Coronary artery (tissue), 2 donors: ENCODE measurements around the gene PTTG1.

Experiments
- DNase-seq: peaks from one replicate; pipeline ENCODE4 v3.0.0-alpha.2; 2017; ENCODE audit warnings: low spot score
- H3K27ac ChIP-seq, 2 donors: fragments of 200-600 bp; sonication (generic); one replicate each; pipeline ENCODE4 v1.5.1; 2016 to 2019
- H3K4me3 ChIP-seq: fragments of 200-600 bp; sonication (generic); 2 replicates; pipeline ENCODE4 v1.5.1; 2016; ENCODE audit warnings: mild to moderate bottlenecking, moderate library complexity
- TF ChIP-seq, protein P1 (sequence below): fragments of 200-600 bp; sonication (generic); IDR thresholded peaks from one replicate; pipeline ENCODE4 v1.5.1; 2019; ENCODE audit warnings: antibody characterized with exemption

Gene PTTG1

DNA sequence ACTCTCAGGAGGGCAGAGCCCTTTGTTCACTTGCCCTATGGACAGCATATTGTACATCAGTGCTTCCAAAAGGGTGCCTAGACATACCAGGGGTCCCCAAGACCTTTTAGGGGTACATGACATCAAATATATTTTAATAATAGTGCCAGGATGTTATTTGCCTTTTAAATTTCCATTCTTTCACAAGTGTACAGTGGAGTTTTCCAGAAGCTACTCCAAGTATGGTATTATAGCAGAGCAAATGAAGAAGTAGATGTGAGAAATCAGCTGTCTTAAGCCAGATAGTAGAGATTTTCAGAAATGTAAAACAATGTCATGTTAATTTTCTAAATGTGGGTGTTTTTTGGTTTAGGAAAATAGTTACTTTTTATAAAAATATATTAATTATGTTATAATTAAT is 15.6 kb downstream of the PTTG1 start:
- DNase-seq: no peak
- TF ChIP-seq, protein P1, sequence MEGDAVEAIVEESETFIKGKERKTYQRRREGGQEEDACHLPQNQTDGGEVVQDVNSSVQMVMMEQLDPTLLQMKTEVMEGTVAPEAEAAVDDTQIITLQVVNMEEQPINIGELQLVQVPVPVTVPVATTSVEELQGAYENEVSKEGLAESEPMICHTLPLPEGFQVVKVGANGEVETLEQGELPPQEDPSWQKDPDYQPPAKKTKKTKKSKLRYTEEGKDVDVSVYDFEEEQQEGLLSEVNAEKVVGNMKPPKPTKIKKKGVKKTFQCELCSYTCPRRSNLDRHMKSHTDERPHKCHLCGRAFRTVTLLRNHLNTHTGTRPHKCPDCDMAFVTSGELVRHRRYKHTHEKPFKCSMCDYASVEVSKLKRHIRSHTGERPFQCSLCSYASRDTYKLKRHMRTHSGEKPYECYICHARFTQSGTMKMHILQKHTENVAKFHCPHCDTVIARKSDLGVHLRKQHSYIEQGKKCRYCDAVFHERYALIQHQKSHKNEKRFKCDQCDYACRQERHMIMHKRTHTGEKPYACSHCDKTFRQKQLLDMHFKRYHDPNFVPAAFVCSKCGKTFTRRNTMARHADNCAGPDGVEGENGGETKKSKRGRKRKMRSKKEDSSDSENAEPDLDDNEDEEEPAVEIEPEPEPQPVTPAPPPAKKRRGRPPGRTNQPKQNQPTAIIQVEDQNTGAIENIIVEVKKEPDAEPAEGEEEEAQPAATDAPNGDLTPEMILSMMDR: no peak
- Histone ChIP-seq H3K4me3 (no peak overlapping the region), H3K27ac (no peak overlapping the region)

DNA sequence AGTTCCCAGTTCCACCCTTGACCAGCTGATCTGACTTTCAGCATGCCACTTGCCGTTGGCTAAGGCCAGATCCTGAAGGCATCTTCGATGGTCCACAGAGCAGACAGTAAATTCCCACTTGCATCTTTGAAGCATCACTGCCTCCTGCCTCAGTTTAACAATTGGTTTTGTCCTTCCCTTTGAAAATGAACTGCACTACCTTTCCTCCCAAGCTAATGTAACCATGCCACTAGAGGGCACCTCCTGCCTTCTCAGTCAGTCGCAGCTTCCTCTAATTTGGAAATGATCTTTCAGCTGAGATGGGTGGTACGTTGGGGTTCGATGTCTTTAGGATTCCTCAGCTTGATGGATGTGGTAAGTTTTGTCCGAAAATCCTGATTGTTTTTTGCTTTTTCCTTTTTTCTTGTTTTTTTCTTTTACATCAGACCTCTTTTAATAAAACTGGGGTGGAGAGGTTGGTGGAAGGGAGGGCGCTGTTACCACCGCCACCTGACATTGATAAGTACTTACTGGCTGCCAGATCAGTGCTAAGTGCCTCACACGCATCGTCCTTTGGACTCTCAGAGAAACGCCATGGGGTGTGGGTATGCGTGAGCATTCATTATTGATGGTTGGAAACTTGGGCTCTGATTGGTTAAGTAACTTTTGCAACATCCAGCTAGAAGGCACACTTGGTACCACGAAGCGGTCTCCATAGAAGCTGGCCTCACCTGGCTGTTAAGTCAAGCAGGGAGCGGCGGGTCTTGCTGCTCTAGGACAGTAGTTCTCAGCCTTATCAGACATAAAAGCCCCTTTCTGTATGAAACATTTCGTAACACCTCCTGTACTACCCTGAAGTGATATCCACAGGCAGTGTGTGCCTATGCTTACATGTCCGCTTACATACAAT is 16.9 kb downstream of the PTTG1 start:
- H3K27ac ChIP-seq: no peak overlapping the region
- no peak for DNase-seq
- peak overlapping the region; percentile 67 for H3K4me3 ChIP-seq
- TF ChIP-seq, protein P1: peak; percentile 17

DNA sequence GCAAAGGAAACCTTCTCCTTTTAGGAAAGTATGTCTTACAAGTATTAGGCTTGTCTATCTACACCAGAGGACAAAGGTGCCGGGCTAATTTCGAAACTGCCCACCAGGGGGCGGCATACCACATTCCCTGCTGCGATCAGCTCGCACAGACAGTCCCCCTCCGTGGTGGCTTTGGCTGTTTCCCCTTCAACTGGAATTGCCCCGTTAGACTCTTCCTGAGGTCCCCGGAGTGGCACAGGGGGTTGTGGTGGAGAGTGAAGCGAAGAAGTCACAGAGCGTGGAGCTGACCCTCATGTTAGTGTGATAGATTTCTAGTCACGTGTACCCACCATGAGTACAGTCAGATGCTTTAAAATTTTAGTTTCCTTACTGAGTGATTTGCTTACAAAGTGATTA is 17.5 kb downstream of the PTTG1 start:
- TF ChIP-seq, protein P1: peak; percentile 90
- peak; percentile 84 for DNase-seq
- H3K27ac ChIP-seq: no peak overlapping the region
- H3K4me3 ChIP-seq: peak overlapping the region; percentile 67

DNA sequence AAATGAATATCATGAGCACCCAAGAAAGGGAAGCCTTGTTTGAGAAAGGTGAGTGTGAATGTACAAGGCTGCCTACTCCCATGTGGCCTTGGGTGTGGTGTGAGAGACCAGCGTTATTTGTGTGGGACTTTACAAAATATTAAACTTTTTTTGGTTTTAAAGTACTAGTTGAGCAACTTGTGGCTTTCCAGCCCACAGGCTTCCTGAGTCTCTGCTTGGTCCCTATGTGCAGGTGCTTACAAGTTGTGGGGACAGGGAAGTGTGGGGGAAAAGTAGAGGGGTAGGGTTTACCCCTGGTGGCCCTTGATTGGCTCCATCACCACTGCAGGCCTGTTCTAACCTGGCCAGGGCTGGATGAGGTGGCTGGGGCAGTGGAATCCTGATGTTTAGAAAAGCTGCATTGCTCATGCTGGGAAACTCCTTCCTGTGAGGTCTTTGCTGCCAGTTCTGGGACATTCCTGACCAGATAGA is 19.7 kb downstream of the PTTG1 start:
- Histone ChIP-seq H3K4me3 (no peak overlapping the region), H3K27ac (no peak overlapping the region)

DNA sequence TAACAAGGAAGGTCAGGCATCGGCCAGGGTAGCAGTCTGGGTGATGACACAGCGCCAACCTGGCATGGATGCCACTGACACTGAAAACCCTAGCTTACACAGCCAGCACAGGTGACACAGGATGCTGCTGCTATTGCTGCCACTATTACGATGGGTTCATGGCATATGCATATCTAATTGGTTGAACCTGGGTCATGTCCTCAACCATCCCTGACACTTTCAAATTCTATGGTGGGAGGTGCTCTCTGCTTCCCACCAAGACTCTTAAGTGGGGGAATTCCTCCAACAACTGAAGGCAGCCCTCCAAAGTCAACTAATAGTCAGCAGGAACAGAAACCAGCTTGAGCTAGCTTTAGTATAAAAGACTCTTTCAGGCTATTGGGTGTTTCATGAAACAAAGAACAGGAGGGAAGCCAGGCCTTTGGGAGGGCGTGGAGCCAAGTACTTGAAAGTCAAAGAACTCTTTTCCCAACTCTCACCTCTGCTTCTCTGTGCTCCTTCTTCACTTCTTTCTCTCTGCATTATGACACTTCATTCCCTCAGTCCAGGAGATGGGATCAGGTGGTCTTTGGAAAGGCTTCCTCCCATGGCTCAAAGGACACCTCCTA is 21.3 kb downstream of the PTTG1 start:
- TF ChIP-seq, protein P1: no peak
- no peak for DNase-seq

More for the DNA sequence above, 19.7 kb downstream of the PTTG1 start:
- TF ChIP-seq, protein P1: no peak
- DNase-seq: no peak

DNA sequence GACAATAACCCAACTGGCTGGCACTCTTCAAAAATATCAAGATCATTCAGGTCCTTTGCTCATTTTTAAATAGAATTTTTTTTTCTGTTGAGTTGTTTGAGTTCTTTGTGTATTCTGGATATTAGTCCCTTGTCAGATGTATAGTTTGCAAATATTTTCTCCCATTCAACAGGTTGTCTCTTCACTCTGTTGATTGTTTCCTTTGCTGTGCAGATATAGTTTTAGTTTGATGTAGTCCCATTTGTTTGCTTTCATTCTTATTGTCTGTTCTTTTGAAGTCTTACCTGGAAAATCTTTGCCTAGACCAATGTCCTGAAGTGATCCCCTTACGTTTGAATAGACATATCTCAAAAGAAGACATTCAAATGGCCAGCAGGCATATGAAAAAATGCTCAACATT is 22.8 kb downstream of the PTTG1 start:
- TF ChIP-seq, protein P1: no peak
- Histone ChIP-seq H3K4me3 (no peak overlapping the region), H3K27ac (no peak overlapping the region)
- DNase-seq: no peak

More for the DNA sequence above, 21.3 kb downstream of the PTTG1 start:
- Histone ChIP-seq H3K27ac (no peak overlapping the region), H3K4me3 (no peak overlapping the region)
